ENCODE measurements around the gene IQCH.

DNA sequence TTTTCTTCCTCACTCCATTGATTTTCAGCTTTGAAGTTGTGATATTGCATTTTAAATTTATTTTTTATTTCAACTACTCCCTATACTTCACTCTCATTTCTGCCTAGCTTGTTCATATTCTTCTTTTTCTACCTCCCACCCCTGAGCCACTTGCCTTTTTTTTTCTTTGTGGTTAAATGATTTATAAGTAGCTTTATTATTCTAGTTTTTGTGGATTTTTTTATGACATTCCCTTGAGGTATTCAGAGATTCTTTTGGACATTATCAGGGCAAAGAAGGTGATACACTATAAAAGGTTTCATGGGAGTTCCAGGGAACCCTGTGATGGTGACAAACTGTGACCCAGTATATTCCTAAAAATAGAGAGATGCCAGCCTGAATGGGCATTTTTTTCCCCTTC, 269.6 kb downstream of the IQCH start:
- no peak for TF ChIP-seq POLR2AphosphoS5 (IDR thresholded peaks at IDR 0.05; ENCODE audit: borderline replicate concordance, low read depth, low read length)
- TF ChIP-seq EZH2 (IDR thresholded peaks at IDR 0.05) = no peak
- no peak for TF ChIP-seq FOXP2 (optimal IDR thresholded peaks at IDR 0.05; ENCODE audit: control extremely low read depth, extremely low read length, insufficient read depth)
